Astrocyte (in vitro differentiated cells and primary cell): ENCODE measurements around the gene ANKS3. TPM values are rescaled to one million over a fixed set of nuclear protein-coding genes. Genes with fewer than 3 reads are reported as not detected.

Experiments used
- DNase-seq: peaks from one replicate; pipeline ENCODE4 v3.0.0-alpha.2; 2010; ENCODE audit warnings: low read depth
- FAIRE-seq: peaks from 2 replicates; lab custom pipeline; 2011; peaks lifted over from hg19 to GRCh38; lab: Jason Lieb, UNC
- H2AFZ ChIP-seq: 2 replicates; pipeline ENCODE4 v1.6.0; 2012; ENCODE audit warnings: low read depth, low read length, inconsistent platforms
- H3K27ac ChIP-seq: 2 replicates; pipeline ENCODE4 v1.5.1; 2011; ENCODE audit warnings: low read depth, low read length, inconsistent platforms
- H3K27me3 ChIP-seq: 2 replicates; pipeline ENCODE4 v1.6.0; 2011; ENCODE audit warnings: low read length, inconsistent platforms; ENCODE audit not compliant: insufficient read depth
- H3K36me3 ChIP-seq: 2 replicates; pipeline ENCODE4 v1.5.1; 2011; ENCODE audit warnings: low read length, inconsistent platforms; ENCODE audit not compliant: insufficient read depth
- H3K4me1 ChIP-seq: 2 replicates; pipeline ENCODE4 v1.5.1; 2011; ENCODE audit warnings: low read length, inconsistent platforms; ENCODE audit not compliant: insufficient read depth
- H3K4me2 ChIP-seq: 2 replicates; pipeline ENCODE4 v1.6.0; 2012; ENCODE audit warnings: low read length, inconsistent platforms
- H3K4me3 ChIP-seq: 2 replicates; pipeline ENCODE4 v1.5.1; 2011; ENCODE audit warnings: low read depth, mild to moderate bottlenecking, low read length, inconsistent platforms; ENCODE audit not compliant: insufficient read depth
- H3K79me2 ChIP-seq: 2 replicates; pipeline ENCODE4 v1.6.0; 2012; ENCODE audit warnings: mild to moderate bottlenecking, low read length, inconsistent platforms; ENCODE audit not compliant: insufficient read depth
- H3K9ac ChIP-seq: 2 replicates; pipeline ENCODE4 v1.6.0; 2012; ENCODE audit warnings: mild to moderate bottlenecking, low read length, inconsistent platforms
- H3K9me3 ChIP-seq: 2 replicates; pipeline ENCODE4 v1.5.1; 2012; ENCODE audit warnings: low read depth, mild to moderate bottlenecking, low read length, inconsistent platforms; ENCODE audit not compliant: insufficient read depth
- H4K20me1 ChIP-seq: 2 replicates; pipeline ENCODE4 v1.6.0; 2012; ENCODE audit warnings: low read length, inconsistent platforms; ENCODE audit not compliant: insufficient read depth
- H3K27ac Mint-ChIP-seq: one replicate; pipeline ENCODE4 v1.8.0; 2021; ENCODE audit warnings: mild to moderate bottlenecking, mixed read lengths; ENCODE audit not compliant: unreplicated experiment
- H3K27me3 Mint-ChIP-seq: one replicate; pipeline ENCODE4 v1.8.0; 2021; ENCODE audit warnings: low read depth, mixed read lengths; ENCODE audit not compliant: unreplicated experiment
- H3K36me3 Mint-ChIP-seq: one replicate; pipeline ENCODE4 v1.8.0; 2021; ENCODE audit warnings: low read depth, mixed read lengths; ENCODE audit not compliant: unreplicated experiment
- H3K4me1 Mint-ChIP-seq: one replicate; pipeline ENCODE4 v1.8.0; 2021; ENCODE audit warnings: low read depth, mixed read lengths; ENCODE audit not compliant: unreplicated experiment
- H3K4me3 Mint-ChIP-seq: one replicate; pipeline ENCODE4 v1.8.0; 2021; ENCODE audit warnings: mild to moderate bottlenecking, moderate library complexity, mixed read lengths; ENCODE audit not compliant: unreplicated experiment
- H3K9me3 Mint-ChIP-seq: one replicate; pipeline ENCODE4 v1.8.0; 2021; ENCODE audit warnings: mild to moderate bottlenecking, mixed read lengths; ENCODE audit not compliant: unreplicated experiment
- CTCF ChIP-seq: IDR thresholded peaks from 2 replicates; pipeline ENCODE4 v1.5.1; 2011; ENCODE audit warnings: low read depth, mild to moderate bottlenecking, inconsistent platforms, low read length, moderate library complexity; ENCODE audit not compliant: insufficient read depth
- EZH2 ChIP-seq: IDR thresholded peaks from 2 replicates; pipeline ENCODE4 v1.6.1; 2012; ENCODE audit warnings: mild to moderate bottlenecking, low read length, inconsistent platforms; ENCODE audit not compliant: insufficient read depth
- total RNA-seq: library from RNA; stranded (reverse); gene quantifications from 2 replicates; pipeline ENCODE4 v1.2.1, GENCODE V29; 2021

ANKS3 gene
- total RNA-seq, 1 donor from 2014 or later: 27.2 TPM

- Histone ChIP-seq H3K4me2 (no peak overlapping the region), H3K4me1 (no peaks in the 10 kb centered on the region), H3K9me3 (no peaks in the 10 kb centered on the region), H2AFZ (no peak overlapping the region), H3K79me2 (no peaks in the 10 kb centered on the region), H3K9ac (no peak overlapping the region), H3K36me3 (peaks cover 7% of the 10 kb centered on the region), H3K27ac (no peak overlapping the region), H4K20me1 (peaks cover 21% of the 10 kb centered on the region), H3K27me3 (no peaks in the 10 kb centered on the region), H3K4me3 (no peak overlapping the region)
- peaks cover 22% of the 10 kb centered on the region for H3K36me3 Mint-ChIP-seq
- DNase-seq: no peak
- no peak for FAIRE-seq
- H3K4me1 Mint-ChIP-seq: peaks cover 6% of the 10 kb centered on the region
- H3K9me3 Mint-ChIP-seq: no peaks in the 10 kb centered on the region
- H3K27ac Mint-ChIP-seq: peak overlapping the region; percentile 12
- no peaks in the 10 kb centered on the region for H3K27me3 Mint-ChIP-seq
- H3K4me3 Mint-ChIP-seq: no peak overlapping the region
- TF ChIP-seq CTCF (no peak), EZH2 (no peak)
Observed at GRCh38 chr16:4704913-4705312, 29.2 kb downstream of the ANKS3 start.

- Histone ChIP-seq H3K79me2 (no peaks in the 10 kb centered on the region), H3K4me3 (no peak overlapping the region), H3K4me2 (no peak overlapping the region), H4K20me1 (peaks cover 17% of the 10 kb centered on the region), H3K9me3 (no peaks in the 10 kb centered on the region), H3K27ac (no peak overlapping the region), H2AFZ (no peak overlapping the region), H3K9ac (no peak overlapping the region), H3K4me1 (no peaks in the 10 kb centered on the region), H3K27me3 (no peaks in the 10 kb centered on the region), H3K36me3 (peaks cover 11% of the 10 kb centered on the region)
- H3K4me1 Mint-ChIP-seq: peaks cover 6% of the 10 kb centered on the region
- no peak overlapping the region for H3K4me3 Mint-ChIP-seq
- FAIRE-seq (no peak), DNase-seq (no peak)
- no peaks in the 10 kb centered on the region for H3K27me3 Mint-ChIP-seq
- H3K9me3 Mint-ChIP-seq: no peaks in the 10 kb centered on the region
- no peak for TF ChIP-seq EZH2
- TF ChIP-seq CTCF: no peak
- no peak overlapping the region for H3K27ac Mint-ChIP-seq
- H3K36me3 Mint-ChIP-seq: peaks cover 22% of the 10 kb centered on the region
Observed at GRCh38 chr16:4704491-4704890, 29.6 kb downstream of the ANKS3 start.

- H3K36me3 ChIP-seq: peaks cover 13% of the 10 kb centered on the region
- H3K4me2 ChIP-seq: no peak overlapping the region
- no peak for DNase-seq
- Mint-ChIP-seq H3K4me3 (no peak overlapping the region), H3K4me1 (peaks cover 6% of the 10 kb centered on the region), H3K27me3 (no peaks in the 10 kb centered on the region), H3K9me3 (no peaks in the 10 kb centered on the region), H3K36me3 (peaks cover 23% of the 10 kb centered on the region), H3K27ac (no peak overlapping the region)
- no peaks in the 10 kb centered on the region for H3K79me2 ChIP-seq
- H4K20me1 ChIP-seq: peaks cover 15% of the 10 kb centered on the region
- FAIRE-seq: no peak
- no peak overlapping the region for H3K27ac ChIP-seq
- TF ChIP-seq EZH2 (no peak), CTCF (no peak)
- H3K9ac ChIP-seq: no peak overlapping the region
- no peak overlapping the region for H3K4me3 ChIP-seq
- H3K9me3 ChIP-seq: no peaks in the 10 kb centered on the region
- no peaks in the 10 kb centered on the region for H3K4me1 ChIP-seq
- no peaks in the 10 kb centered on the region for H3K27me3 ChIP-seq
- H2AFZ ChIP-seq: no peak overlapping the region
Observed at GRCh38 chr16:4703906-4704305, 30.2 kb downstream of the ANKS3 start.
